HG03196 (cell line): ENCODE data around the gene TTC39A.

Source experiments
- ATAC-seq: cut with Tn5 transposase; IDR thresholded peaks from one replicate; pipeline ENCODE4 v1.9.1; 2021; ENCODE audit not compliant: unreplicated experiment

The TTC39A gene

GRCh38 chr1:51316113-51316845 lies 14.1 kb downstream of the TTC39A start:
- ATAC-seq = no peak

GRCh38 chr1:51314974-51315373 lies 15.4 kb downstream of the TTC39A start:
- no peak for ATAC-seq

GRCh38 chr1:51313961-51314777 lies 16.2 kb downstream of the TTC39A start:
- no peak for ATAC-seq

- no peak for ATAC-seq
These were observed 17.0 kb downstream of the TTC39A start for GRCh38 chr1:51313268-51313852.

GRCh38 chr1:51312718-51313117 lies 17.6 kb downstream of the TTC39A start:
- ATAC-seq = no peak

- ATAC-seq = no peak
These were observed 18.5 kb downstream of the TTC39A start for GRCh38 chr1:51311826-51312225.

DNA sequence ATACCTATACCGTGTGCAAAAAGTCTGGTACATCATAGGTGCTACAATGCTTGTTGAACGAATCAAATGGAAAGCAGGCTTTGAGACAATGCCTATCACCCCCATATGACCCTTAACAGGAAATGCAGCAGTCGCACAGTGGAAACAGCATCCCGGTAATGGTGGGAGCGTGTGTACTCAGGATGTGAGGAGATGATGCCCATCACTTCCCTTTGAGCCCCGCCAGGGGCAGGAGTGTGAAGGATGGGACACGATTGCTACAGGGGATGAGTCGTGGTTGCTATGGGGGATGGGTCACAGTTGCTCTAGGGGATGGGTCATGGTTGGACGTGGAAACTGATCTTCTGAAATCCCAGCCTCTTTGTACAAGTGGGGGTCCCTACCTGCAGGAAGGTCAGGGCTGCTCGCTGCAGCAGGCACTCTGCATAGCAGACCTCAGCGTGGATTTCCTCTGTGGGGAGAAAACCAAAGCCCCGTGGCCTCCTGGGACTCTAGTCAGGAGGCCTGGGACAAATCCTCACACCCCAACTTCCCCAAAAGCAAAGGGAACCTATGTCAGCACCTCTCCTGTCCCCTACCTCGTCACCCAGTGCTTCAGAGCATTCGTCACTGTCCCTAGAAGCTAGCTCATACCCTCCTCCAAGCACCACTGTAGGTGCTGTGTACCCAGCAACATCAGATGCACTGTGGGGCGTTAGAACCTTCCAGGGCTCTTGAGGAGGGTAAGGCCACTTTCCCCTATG lies 19.3 kb downstream of the TTC39A start:
- no peak for ATAC-seq

DNA sequence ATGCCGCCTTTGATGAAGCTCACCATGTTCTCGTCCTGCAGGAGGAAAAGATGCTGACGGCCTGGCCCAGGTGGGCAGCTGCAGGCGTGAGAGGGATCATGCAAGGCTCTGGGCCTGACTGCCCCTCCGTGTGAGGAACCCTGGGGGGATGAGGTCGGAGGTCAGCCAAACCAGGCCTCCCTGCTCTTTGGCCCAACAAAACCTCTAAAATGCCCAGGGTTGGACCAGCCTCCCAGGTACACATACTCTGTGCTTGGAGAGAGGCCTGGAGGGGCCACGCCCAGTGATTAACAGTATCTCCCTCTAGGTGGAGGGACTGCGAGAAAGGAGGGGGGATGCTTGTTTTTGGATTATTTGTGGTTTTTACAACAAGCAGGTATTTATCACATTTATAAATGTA lies 21.1 kb downstream of the TTC39A start:
- ATAC-seq = no peak

GRCh38 chr1:51308636-51309035 lies 21.7 kb downstream of the TTC39A start:
- no peak for ATAC-seq

DNA sequence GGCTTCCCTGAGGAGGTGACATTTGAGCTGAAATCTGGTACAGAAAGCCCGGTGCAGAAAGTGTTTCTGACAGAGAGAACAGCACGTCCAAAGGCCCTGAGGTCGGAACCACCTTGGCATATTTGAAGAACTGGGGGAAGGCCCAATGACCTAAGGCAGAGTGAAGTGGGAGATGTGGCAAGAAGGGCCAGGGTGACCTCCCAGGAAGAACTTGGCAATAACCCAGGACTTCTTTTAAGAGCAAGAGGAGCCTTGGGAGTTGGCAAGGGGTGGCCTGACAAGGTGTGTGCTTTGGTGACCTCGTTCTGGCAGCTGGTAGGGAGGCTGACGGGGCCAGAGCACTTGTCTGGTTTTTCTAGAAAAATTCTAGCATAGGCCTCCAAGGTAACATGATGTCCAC lies 23.4 kb downstream of the TTC39A start:
- ATAC-seq = no peak

DNA sequence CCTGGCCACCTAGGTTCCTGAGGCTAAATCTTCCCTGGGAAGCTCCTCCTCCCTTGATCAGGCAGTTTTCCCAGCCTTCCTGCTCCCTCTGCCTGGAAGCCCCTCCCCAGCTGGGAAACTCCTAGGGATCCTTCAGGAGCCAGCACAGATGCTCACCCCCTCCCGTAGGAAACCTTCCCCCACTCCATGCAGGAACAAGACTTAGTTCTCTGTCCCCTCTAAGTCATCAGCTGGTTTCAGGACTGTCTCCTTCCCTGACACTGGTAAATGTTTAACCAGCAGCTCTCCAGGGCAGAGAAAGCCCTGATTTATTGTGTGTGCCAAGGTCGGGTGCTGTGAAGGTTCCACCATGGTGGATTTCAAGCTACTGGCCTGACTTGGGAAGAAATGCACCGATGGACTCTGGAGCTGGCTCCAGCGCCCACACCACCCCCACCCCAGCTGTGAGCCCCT lies 25.0 kb downstream of the TTC39A start:
- no peak for ATAC-seq

DNA sequence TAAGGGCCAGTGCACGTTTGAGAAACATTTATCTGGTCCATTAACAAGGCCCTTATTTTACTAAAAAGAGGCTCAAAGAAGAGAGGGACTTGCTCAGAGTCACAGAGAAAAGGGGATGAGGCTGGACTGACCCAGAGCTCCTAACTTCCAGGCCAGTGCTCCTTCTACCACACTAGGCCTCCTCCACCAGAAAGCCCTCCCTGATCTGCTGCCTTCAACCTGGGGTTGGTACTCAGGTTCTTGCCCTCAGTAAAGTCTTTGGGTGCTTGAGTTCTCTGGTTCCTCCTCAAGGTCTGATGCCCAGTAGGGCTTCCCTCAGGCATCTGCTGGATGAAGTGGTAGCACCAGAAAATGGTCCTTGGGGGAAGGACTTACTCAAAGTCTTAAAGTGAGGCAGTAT lies 26.0 kb downstream of the TTC39A start:
- ATAC-seq = no peak

- peak; percentile 51 for ATAC-seq
These were observed 26.6 kb downstream of the TTC39A start for GRCh38 chr1:51303751-51304251.

DNA sequence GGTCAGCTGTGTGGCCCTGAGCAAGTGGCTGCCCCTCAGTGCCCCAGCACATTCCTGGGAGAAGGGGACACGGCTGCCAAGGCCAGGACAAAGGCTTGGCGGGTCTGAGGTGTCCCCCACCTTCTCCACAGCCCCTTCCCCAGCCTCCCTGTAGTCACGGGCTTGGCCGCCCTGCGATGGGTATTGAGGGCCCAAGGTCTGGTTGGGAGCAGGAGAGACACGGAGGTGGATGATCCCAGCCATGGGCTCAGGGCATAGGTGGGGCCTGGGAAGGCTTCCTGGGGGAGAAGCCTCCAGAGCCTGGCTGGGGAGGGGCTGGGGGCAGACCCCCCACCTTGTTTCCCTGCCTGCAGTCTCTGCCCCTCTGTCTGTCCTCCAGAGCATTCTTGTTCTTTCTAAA lies 27.0 kb downstream of the TTC39A start:
- peak; percentile 6 for ATAC-seq

- ATAC-seq = no peak
These were observed 27.6 kb downstream of the TTC39A start for GRCh38 chr1:51302746-51303145.

DNA sequence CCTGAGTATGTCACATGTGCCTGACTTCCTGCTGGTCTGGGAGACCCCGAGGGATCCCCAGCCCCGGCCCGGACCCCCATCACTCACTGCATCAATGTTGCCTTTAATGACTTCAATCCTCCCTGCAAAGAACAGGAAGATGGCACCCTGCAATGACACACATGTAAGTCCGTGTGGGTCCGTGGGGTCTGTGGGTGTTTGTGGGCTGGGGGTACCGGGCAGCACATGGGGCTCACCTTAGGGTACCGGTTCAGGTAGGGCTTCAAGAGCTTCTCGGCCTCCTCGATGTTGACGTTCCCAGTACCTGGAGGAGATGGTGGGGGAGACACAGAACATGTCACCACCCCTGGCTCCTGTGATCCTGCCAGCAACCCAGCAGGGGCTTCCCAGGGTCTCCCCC lies 28.1 kb downstream of the TTC39A start:
- ATAC-seq = no peak

GRCh38 chr1:51301844-51302162 lies 28.6 kb downstream of the TTC39A start:
- no peak for ATAC-seq

GRCh38 chr1:51301152-51301843 lies 29.1 kb downstream of the TTC39A start:
- no peak for ATAC-seq

GRCh38 chr1:51299981-51300670 lies 30.2 kb downstream of the TTC39A start:
- ATAC-seq = no peak
